HG03571 (cell line): ENCODE results near the gene ZNF234.
"Not testable (repeated sequence)": the region's sequence is repeated elsewhere in the genome, so short reads cannot be mapped to it uniquely, and the experiment has no call there.

Experiments used
- ATAC-seq: cut with Tn5 transposase; IDR thresholded peaks from one replicate; pipeline ENCODE4 v1.9.1; 2021; ENCODE audit not compliant: unreplicated experiment

ZNF234 gene

GRCh38 chr19:44141191-44142058 lies at the start of gene ZNF234:
Gene ZNF234 (plus strand): TSS chr19:44141554. CDS start chr19:44144633, 3,079 bp downstream.
- peak; percentile 77 for ATAC-seq

- ATAC-seq = no peak
Measured at GRCh38 chr19:44092108-44092507, 49.2 kb upstream of the ZNF234 start.

- peak; percentile 71 for ATAC-seq
Measured at GRCh38 chr19:44093931-44094765, 47.2 kb upstream of the ZNF234 start, which contains the start of gene ZNF224. Gene ZNF224 (plus strand): TSS chr19:44094361. CDS start chr19:44097874, 3,513 bp downstream.

- no peak for ATAC-seq
Measured at GRCh38 chr19:44107751-44108150, 33.6 kb upstream of the ZNF234 start.

- no peak for ATAC-seq
Measured at GRCh38 chr19:44109458-44109857, 31.9 kb upstream of the ZNF234 start.

- ATAC-seq = no peak
Measured at GRCh38 chr19:44111910-44112463, 29.4 kb upstream of the ZNF234 start.

- peak; percentile 8 for ATAC-seq
Measured at GRCh38 chr19:44112802-44113137, 28.6 kb upstream of the ZNF234 start.

- peak; percentile 85 for ATAC-seq
Measured at GRCh38 chr19:44113138-44113783, 28.1 kb upstream of the ZNF234 start, which contains the start of gene ZNF225. Gene ZNF225 (plus strand): TSS chr19:44113399. CDS start chr19:44115828, 2,429 bp downstream.

GRCh38 chr19:44113784-44114390 lies 27.5 kb upstream of the ZNF234 start:
- no peak for ATAC-seq

GRCh38 chr19:44121162-44121561 lies 20.2 kb upstream of the ZNF234 start:
- not testable (repeated sequence) for ATAC-seq

- no peak for ATAC-seq
Measured at GRCh38 chr19:44131955-44132354, 9.4 kb upstream of the ZNF234 start.

- ATAC-seq = no peak
Measured at GRCh38 chr19:44142059-44142433, 692 bp downstream of the ZNF234 start.

GRCh38 chr19:44149776-44150175 lies 8.4 kb downstream of the ZNF234 start:
- ATAC-seq = no peak

- no peak for ATAC-seq
Measured at GRCh38 chr19:44151491-44151890, 10.1 kb downstream of the ZNF234 start.

GRCh38 chr19:44156475-44156874 lies 15.1 kb downstream of the ZNF234 start:
- ATAC-seq = no peak

GRCh38 chr19:44163789-44164188 lies 22.4 kb downstream of the ZNF234 start:
- no peak for ATAC-seq

- ATAC-seq = peak; percentile 22
Measured at GRCh38 chr19:44164327-44164672, 22.9 kb downstream of the ZNF234 start.

GRCh38 chr19:44164673-44165512 lies 23.5 kb downstream of the ZNF234 start, which contains the start of gene ZNF226:
Gene ZNF226 (plus strand): TSS chr19:44165100. CDS start chr19:44170081, 4,981 bp downstream.
- ATAC-seq = peak; percentile 78

GRCh38 chr19:44170660-44171059 lies 29.3 kb downstream of the ZNF234 start:
- ATAC-seq = not testable (repeated sequence)

- no peak for ATAC-seq
Measured at GRCh38 chr19:44176590-44176989, 35.2 kb downstream of the ZNF234 start.
